Activated T-helper 17 cell treated with anti-CD3 and anti-CD28 coated beads, Interleukin-2, amount 50 U/mL, for 72 hours (primary cell): ENCODE data around the gene MAP7D3. TPM values are rescaled to one million over a fixed set of nuclear protein-coding genes. Genes with fewer than 3 reads are reported as not detected.

Experiments used
- ATAC-seq: fragments of 150-1000 bp; cut with Tn5 transposase; replicated peaks from 2 replicates; pipeline ENCODE4 v1.10.0; 2021; ENCODE audit warnings: mild to moderate bottlenecking, moderate library complexity
- H3K27ac Mint-ChIP-seq: one replicate; pipeline ENCODE4 v1.8.0; 2022; ENCODE audit warnings: mixed read lengths
- H3K27me3 Mint-ChIP-seq: one replicate; pipeline ENCODE4 v1.8.0; 2022; ENCODE audit warnings: mixed read lengths
- H3K36me3 Mint-ChIP-seq: one replicate; pipeline ENCODE4 v1.8.0; 2022; ENCODE audit warnings: low read depth, mild to moderate bottlenecking, mixed read lengths
- H3K4me1 Mint-ChIP-seq: one replicate; pipeline ENCODE4 v1.8.0; 2022; ENCODE audit warnings: mixed read lengths
- H3K4me3 Mint-ChIP-seq: one replicate; pipeline ENCODE4 v1.8.0; 2022; ENCODE audit warnings: mild to moderate bottlenecking, mixed read lengths
- H3K9me3 Mint-ChIP-seq: one replicate; pipeline ENCODE4 v1.8.0; 2022; ENCODE audit warnings: mixed read lengths
- total RNA-seq, 2 donors: library from RNA; stranded (reverse); gene quantifications; one replicate each; pipeline ENCODE4 v1.2.3, GENCODE V29; 2022

MAP7D3 gene
- total RNA-seq, 2 donors from 2014 or later = 13.6 to 18.3 TPM

- Mint-ChIP-seq H3K27me3 (no peaks in the 10 kb centered on the region), H3K27ac (peak overlapping the region; percentile 82), H3K36me3 (no peaks in the 10 kb centered on the region), H3K4me1 (peaks cover 30% of the 10 kb centered on the region), H3K9me3 (no peaks in the 10 kb centered on the region), H3K4me3 (peak overlapping the region; percentile 69)
- ATAC-seq = peak; percentile 51
These were observed 59.1 kb downstream of the MAP7D3 start for GRCh38 chrX:136192135-136192534.

DNA sequence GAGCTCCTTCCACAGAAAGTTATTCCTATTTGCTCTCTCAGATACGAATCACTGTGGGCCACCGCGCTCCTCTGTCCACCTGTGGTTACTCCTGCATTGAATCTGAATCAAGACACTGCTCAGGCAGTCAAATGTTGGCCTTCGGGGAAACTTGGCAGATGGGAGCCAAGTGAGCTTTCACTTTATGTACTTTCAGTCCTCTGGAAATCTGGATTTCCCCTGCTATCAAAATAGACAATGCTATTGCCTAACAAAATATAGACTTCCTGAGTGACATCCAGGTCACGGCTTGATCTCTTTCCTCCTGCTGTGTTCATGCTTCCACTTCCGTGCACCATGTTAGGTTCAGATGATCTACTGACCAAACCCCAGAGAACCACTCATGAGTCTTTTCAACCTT is 60.0 kb downstream of the MAP7D3 start:
- no peak for ATAC-seq
- Mint-ChIP-seq H3K36me3 (no peaks in the 10 kb centered on the region), H3K4me3 (no peak overlapping the region), H3K4me1 (peaks cover 30% of the 10 kb centered on the region), H3K27ac (no peak overlapping the region), H3K9me3 (no peaks in the 10 kb centered on the region), H3K27me3 (no peaks in the 10 kb centered on the region)

GRCh38 chrX:136190038-136190713 is 61.0 kb downstream of the MAP7D3 start:
- Mint-ChIP-seq H3K27ac (no peak overlapping the region), H3K27me3 (no peaks in the 10 kb centered on the region), H3K4me1 (peaks cover 23% of the 10 kb centered on the region), H3K4me3 (no peak overlapping the region), H3K36me3 (no peaks in the 10 kb centered on the region), H3K9me3 (no peaks in the 10 kb centered on the region)
- no peak for ATAC-seq

DNA sequence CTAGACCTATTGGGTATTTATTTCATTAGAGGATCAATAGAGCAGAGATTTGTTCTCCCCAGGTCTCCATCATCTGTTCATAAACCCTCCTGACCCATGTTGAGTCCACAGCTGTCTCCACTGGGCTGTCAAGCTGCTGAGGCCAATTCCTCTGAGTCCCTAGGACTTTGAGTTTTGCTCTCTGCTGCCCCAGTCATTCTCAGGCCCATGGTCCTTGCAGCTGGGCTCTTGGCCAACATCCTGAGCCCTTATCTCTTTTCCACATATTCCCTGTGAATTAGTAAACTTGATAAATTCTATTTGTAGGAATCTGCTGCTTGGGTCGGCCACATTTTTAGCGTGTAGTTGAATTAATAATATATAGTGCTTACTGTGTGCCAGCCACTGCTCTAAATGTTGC is 62.0 kb downstream of the MAP7D3 start:
- Mint-ChIP-seq H3K36me3 (no peaks in the 10 kb centered on the region), H3K27me3 (no peaks in the 10 kb centered on the region), H3K4me3 (no peak overlapping the region), H3K27ac (no peak overlapping the region), H3K9me3 (no peaks in the 10 kb centered on the region), H3K4me1 (peaks cover 23% of the 10 kb centered on the region)
- no peak for ATAC-seq

DNA sequence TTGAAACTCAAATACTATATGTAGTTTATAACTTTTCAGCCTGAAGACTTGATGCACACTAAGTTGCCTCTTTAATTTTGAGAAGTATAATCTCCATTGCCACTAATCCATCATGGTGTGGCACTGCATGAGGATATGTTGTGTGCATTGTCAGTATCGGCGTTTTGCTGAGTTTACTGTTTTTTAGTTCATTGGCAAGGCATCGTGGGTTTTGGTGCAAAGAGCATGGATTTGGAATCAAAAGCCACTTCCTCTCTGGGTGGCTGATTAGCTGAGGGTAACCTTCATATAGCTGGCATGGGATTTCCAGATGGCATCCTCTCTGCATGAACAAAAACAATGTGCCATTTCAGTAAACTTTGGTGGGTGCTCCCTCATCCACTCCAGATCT is 65.2 kb downstream of the MAP7D3 start:
- Mint-ChIP-seq H3K27ac (no peak overlapping the region), H3K4me3 (no peak overlapping the region), H3K36me3 (no peaks in the 10 kb centered on the region), H3K27me3 (no peaks in the 10 kb centered on the region), H3K9me3 (no peaks in the 10 kb centered on the region), H3K4me1 (peaks cover 4% of the 10 kb centered on the region)
- no peak for ATAC-seq

GRCh38 chrX:136185401-136186022 is 65.7 kb downstream of the MAP7D3 start:
- Mint-ChIP-seq H3K4me3 (no peak overlapping the region), H3K4me1 (peaks cover 4% of the 10 kb centered on the region), H3K27ac (no peak overlapping the region), H3K36me3 (no peaks in the 10 kb centered on the region), H3K9me3 (no peaks in the 10 kb centered on the region), H3K27me3 (no peaks in the 10 kb centered on the region)
- ATAC-seq = no peak

GRCh38 chrX:136183917-136184316 is 67.3 kb downstream of the MAP7D3 start:
- H3K27me3 Mint-ChIP-seq = no peaks in the 10 kb centered on the region
- no peaks in the 10 kb centered on the region for H3K36me3 Mint-ChIP-seq
- no peaks in the 10 kb centered on the region for H3K9me3 Mint-ChIP-seq
- H3K4me1 Mint-ChIP-seq = no peaks in the 10 kb centered on the region
- no peak overlapping the region for H3K27ac Mint-ChIP-seq
- no peak for ATAC-seq
- H3K4me3 Mint-ChIP-seq = no peak overlapping the region

- no peaks in the 10 kb centered on the region for H3K27me3 Mint-ChIP-seq
- no peak for ATAC-seq
- H3K27ac Mint-ChIP-seq = no peak overlapping the region
- no peak overlapping the region for H3K4me3 Mint-ChIP-seq
- no peaks in the 10 kb centered on the region for H3K4me1 Mint-ChIP-seq
- H3K9me3 Mint-ChIP-seq = no peaks in the 10 kb centered on the region
- H3K36me3 Mint-ChIP-seq = no peaks in the 10 kb centered on the region
These were observed 68.0 kb downstream of the MAP7D3 start for GRCh38 chrX:136183172-136183571.

DNA sequence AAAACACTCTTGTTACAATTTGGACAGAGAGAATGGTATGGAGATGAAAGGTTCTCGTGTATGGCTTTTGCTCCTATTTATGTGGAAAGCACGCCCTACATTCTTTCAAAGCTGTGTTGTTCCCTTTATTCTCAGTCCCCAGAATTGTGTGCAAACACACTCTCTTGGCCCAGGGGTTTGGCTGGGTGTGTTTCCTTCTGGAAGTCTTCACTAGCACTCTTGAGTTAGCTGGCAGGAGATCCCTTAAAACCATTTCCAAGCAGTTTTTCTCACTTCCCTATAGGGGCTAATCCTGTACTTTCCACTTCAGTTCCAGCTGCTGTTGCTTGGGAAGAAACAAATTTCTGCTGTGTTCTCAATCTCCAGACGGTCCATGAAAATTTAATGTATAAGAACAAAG is 68.8 kb downstream of the MAP7D3 start:
- Mint-ChIP-seq H3K36me3 (no peaks in the 10 kb centered on the region), H3K27ac (no peak overlapping the region), H3K27me3 (no peaks in the 10 kb centered on the region), H3K4me1 (no peaks in the 10 kb centered on the region), H3K9me3 (no peaks in the 10 kb centered on the region), H3K4me3 (no peak overlapping the region)
- ATAC-seq = no peak

GRCh38 chrX:136179133-136179532 is 72.1 kb downstream of the MAP7D3 start:
- Mint-ChIP-seq H3K36me3 (no peaks in the 10 kb centered on the region), H3K9me3 (no peaks in the 10 kb centered on the region), H3K4me1 (no peaks in the 10 kb centered on the region), H3K27ac (no peak overlapping the region), H3K27me3 (no peaks in the 10 kb centered on the region), H3K4me3 (no peak overlapping the region)
- ATAC-seq = no peak

- H3K27ac Mint-ChIP-seq = no peak overlapping the region
- no peaks in the 10 kb centered on the region for H3K4me1 Mint-ChIP-seq
These were observed 74.8 kb downstream of the MAP7D3 start for GRCh38 chrX:136176399-136176825.

GRCh38 chrX:136171420-136171819 is 79.8 kb downstream of the MAP7D3 start:
- ATAC-seq = no peak
- no peaks in the 10 kb centered on the region for H3K4me1 Mint-ChIP-seq
- H3K9me3 Mint-ChIP-seq = no peaks in the 10 kb centered on the region
- peaks cover 6% of the 10 kb centered on the region for H3K36me3 Mint-ChIP-seq
- no peak overlapping the region for H3K27ac Mint-ChIP-seq
- no peaks in the 10 kb centered on the region for H3K27me3 Mint-ChIP-seq
- no peak overlapping the region for H3K4me3 Mint-ChIP-seq

More at GRCh38 chrX:136176399-136176825, 74.8 kb downstream of the MAP7D3 start:
- no peak for ATAC-seq
- H3K9me3 Mint-ChIP-seq = no peaks in the 10 kb centered on the region
- H3K27me3 Mint-ChIP-seq = no peaks in the 10 kb centered on the region
- peaks cover 6% of the 10 kb centered on the region for H3K36me3 Mint-ChIP-seq
- H3K4me3 Mint-ChIP-seq = no peak overlapping the region

GRCh38 chrX:136170139-136170800 is 80.9 kb downstream of the MAP7D3 start:
- no peaks in the 10 kb centered on the region for H3K27me3 Mint-ChIP-seq
- ATAC-seq = no peak
- no peaks in the 10 kb centered on the region for H3K4me1 Mint-ChIP-seq
- H3K36me3 Mint-ChIP-seq = peaks cover 6% of the 10 kb centered on the region
- no peaks in the 10 kb centered on the region for H3K9me3 Mint-ChIP-seq
- H3K4me3 Mint-ChIP-seq = no peak overlapping the region
- no peak overlapping the region for H3K27ac Mint-ChIP-seq

GRCh38 chrX:136168929-136169735 is 82.1 kb downstream of the MAP7D3 start:
- peaks cover 6% of the 10 kb centered on the region for H3K36me3 Mint-ChIP-seq
- no peak overlapping the region for H3K4me3 Mint-ChIP-seq
- H3K9me3 Mint-ChIP-seq = no peaks in the 10 kb centered on the region
- no peak for ATAC-seq
- no peak overlapping the region for H3K27ac Mint-ChIP-seq
- no peaks in the 10 kb centered on the region for H3K27me3 Mint-ChIP-seq
- H3K4me1 Mint-ChIP-seq = no peaks in the 10 kb centered on the region
